ENCODE measurements around the gene PBX3. TPM values are rescaled to one million over a fixed set of nuclear protein-coding genes. Genes with fewer than 3 reads are reported as not detected.

PBX3 gene
- polyA plus RNA-seq, 6 donors from 2014 or later: 7.5 to 15.8 (median 10.1) TPM

GRCh38 chr9:125949703-125950460, 202.7 kb downstream of the PBX3 start:
- Mint-ChIP-seq H3K27me3 (no peaks in the 10 kb centered on the region), H3K36me3 (peaks cover 10 to 15% of the 10 kb centered on the region in 2 donors), H3K4me1 (no peaks in the 10 kb centered on the region), H3K9me3 (peaks cover 5 to 14% (median 8%) of the 10 kb centered on the region in 7 donors), H3K4me3 (no peak overlapping the region), H3K27ac (no peak overlapping the region)
- DNase-seq: no peak
- no peak for ATAC-seq (ENCODE audit: low read depth in 2 of 2)

GRCh38 chr9:125950880-125951471, 203.8 kb downstream of the PBX3 start:
- peaks cover 0 to 6% (median 4%) of the 10 kb centered on the region in 7 donors for H3K9me3 Mint-ChIP-seq
- H3K4me3 Mint-ChIP-seq: no peak overlapping the region
- peaks cover 0 to 5% (median 0%) of the 10 kb centered on the region in 3 donors for H3K4me1 Mint-ChIP-seq
- no peaks in the 10 kb centered on the region for H3K27me3 Mint-ChIP-seq
- ATAC-seq (ENCODE audit: low read depth in 2 of 2) (no peak), DNase-seq (no peak)
- H3K27ac Mint-ChIP-seq: no peak overlapping the region
- peaks cover 4 to 5% of the 10 kb centered on the region in 2 donors for H3K36me3 Mint-ChIP-seq

- no peak for DNase-seq
- no peaks in the 10 kb centered on the region for H3K27me3 Mint-ChIP-seq
- peaks cover 4 to 10% (median 5%) of the 10 kb centered on the region in 3 donors for H3K4me1 Mint-ChIP-seq
- peak overlapping the region in 1 of 6 donors; percentile 32 for H3K27ac Mint-ChIP-seq
- H3K9me3 Mint-ChIP-seq: no peaks in the 10 kb centered on the region
- H3K4me3 Mint-ChIP-seq: no peak overlapping the region
- H3K36me3 Mint-ChIP-seq: peaks cover 0 to 7% of the 10 kb centered on the region in 2 donors
- ATAC-seq (ENCODE audit: low read depth in 2 of 2): no peak
Measured at GRCh38 chr9:125953314-125954019, 206.3 kb downstream of the PBX3 start.

GRCh38 chr9:125956102-125956501, 208.9 kb downstream of the PBX3 start:
- DNase-seq: no peak
- H3K4me3 Mint-ChIP-seq: no peak overlapping the region
- peaks cover 3 to 8% of the 10 kb centered on the region in 2 donors for H3K36me3 Mint-ChIP-seq
- H3K27me3 Mint-ChIP-seq: no peaks in the 10 kb centered on the region
- no peak for ATAC-seq (ENCODE audit: low read depth in 2 of 2)
- H3K4me1 Mint-ChIP-seq: peaks cover 8 to 11% (median 9%) of the 10 kb centered on the region in 3 donors
- H3K27ac Mint-ChIP-seq: no peak overlapping the region
- H3K9me3 Mint-ChIP-seq: no peaks in the 10 kb centered on the region

- Mint-ChIP-seq H3K4me3 (no peak overlapping the region), H3K27me3 (no peaks in the 10 kb centered on the region), H3K4me1 (peaks cover 15 to 27% (median 24%) of the 10 kb centered on the region in 3 donors), H3K9me3 (no peaks in the 10 kb centered on the region), H3K27ac (no peak overlapping the region), H3K36me3 (peaks cover 18 to 19% of the 10 kb centered on the region in 2 donors)
- no peak for ATAC-seq (ENCODE audit: low read depth in 2 of 2)
- DNase-seq: no peak
Measured at GRCh38 chr9:125959315-125959714, 212.1 kb downstream of the PBX3 start.

- Mint-ChIP-seq H3K27me3 (no peaks in the 10 kb centered on the region), H3K4me1 (peaks cover 15 to 29% (median 26%) of the 10 kb centered on the region in 3 donors), H3K27ac (peak overlapping the region in 2 of 6 donors; percentile 5 to 7), H3K4me3 (no peak overlapping the region), H3K9me3 (no peaks in the 10 kb centered on the region), H3K36me3 (peaks cover 21% of the 10 kb centered on the region in 2 donors)
- ATAC-seq (ENCODE audit: low read depth in 2 of 2) (no peak), DNase-seq (no peak)
Measured at GRCh38 chr9:125959951-125960619, 212.9 kb downstream of the PBX3 start.

GRCh38 chr9:125960626-125961025, 213.5 kb downstream of the PBX3 start:
- Mint-ChIP-seq H3K9me3 (no peaks in the 10 kb centered on the region), H3K27ac (no peak overlapping the region), H3K4me3 (no peak overlapping the region), H3K36me3 (peaks cover 26 to 27% of the 10 kb centered on the region in 2 donors), H3K4me1 (peaks cover 15 to 26% (median 25%) of the 10 kb centered on the region in 3 donors), H3K27me3 (no peaks in the 10 kb centered on the region)
- no peak for DNase-seq
- ATAC-seq (ENCODE audit: low read depth in 2 of 2): no peak

- H3K4me3 Mint-ChIP-seq: no peak overlapping the region
- no peaks in the 10 kb centered on the region for H3K9me3 Mint-ChIP-seq
- peaks cover 28 to 29% of the 10 kb centered on the region in 2 donors for H3K36me3 Mint-ChIP-seq
- ATAC-seq (ENCODE audit: low read depth in 2 of 2): no peak
- no peak overlapping the region for H3K27ac Mint-ChIP-seq
- H3K27me3 Mint-ChIP-seq: no peaks in the 10 kb centered on the region
- DNase-seq: no peak
- H3K4me1 Mint-ChIP-seq: peaks cover 15 to 26% (median 25%) of the 10 kb centered on the region in 3 donors
Measured at GRCh38 chr9:125961072-125961471, 213.9 kb downstream of the PBX3 start.

- Mint-ChIP-seq H3K4me1 (peaks cover 10 to 26% (median 23%) of the 10 kb centered on the region in 3 donors), H3K36me3 (peaks cover 21 to 41% of the 10 kb centered on the region in 2 donors), H3K4me3 (peak overlapping the region in 4 of 8 donors; percentile 38 to 77 (median 52)), H3K27ac (peak overlapping the region in 5 of 6 donors; percentile 18 to 74 (median 30)), H3K27me3 (no peaks in the 10 kb centered on the region), H3K9me3 (no peaks in the 10 kb centered on the region)
- ATAC-seq (ENCODE audit: low read depth in 2 of 2): no peak
- DNase-seq: no peak
Measured at GRCh38 chr9:125963932-125964331, 216.8 kb downstream of the PBX3 start.

- H3K36me3 Mint-ChIP-seq: peaks cover 21 to 41% of the 10 kb centered on the region in 2 donors
- no peaks in the 10 kb centered on the region for H3K27me3 Mint-ChIP-seq
- H3K27ac Mint-ChIP-seq: peak overlapping the region in 3 of 6 donors; percentile 18 to 36 (median 30)
- no peak for DNase-seq
- no peak for ATAC-seq (ENCODE audit: low read depth in 2 of 2)
- H3K9me3 Mint-ChIP-seq: no peaks in the 10 kb centered on the region
- H3K4me1 Mint-ChIP-seq: peaks cover 13 to 34% (median 27%) of the 10 kb centered on the region in 3 donors
- peak overlapping the region in 3 of 8 donors; percentile 40 to 57 (median 53) for H3K4me3 Mint-ChIP-seq
Measured at GRCh38 chr9:125964702-125965225, 217.6 kb downstream of the PBX3 start.

- H3K27ac Mint-ChIP-seq: peak overlapping the region in 1 of 6 donors; percentile 56
- peaks cover 17 to 38% (median 31%) of the 10 kb centered on the region in 3 donors for H3K4me1 Mint-ChIP-seq
- no peaks in the 10 kb centered on the region for H3K9me3 Mint-ChIP-seq
- DNase-seq (no peak), ATAC-seq (ENCODE audit: low read depth in 2 of 2) (no peak)
- H3K27me3 Mint-ChIP-seq: no peaks in the 10 kb centered on the region
- H3K4me3 Mint-ChIP-seq: no peak overlapping the region
- peaks cover 21 to 41% of the 10 kb centered on the region in 2 donors for H3K36me3 Mint-ChIP-seq
Measured at GRCh38 chr9:125965477-125965876, 218.3 kb downstream of the PBX3 start.

- H3K4me1 Mint-ChIP-seq: peaks cover 17 to 38% (median 31%) of the 10 kb centered on the region in 3 donors
- peaks cover 18 to 34% of the 10 kb centered on the region in 2 donors for H3K36me3 Mint-ChIP-seq
- no peaks in the 10 kb centered on the region for H3K27me3 Mint-ChIP-seq
- DNase-seq (no peak), ATAC-seq (ENCODE audit: low read depth in 2 of 2) (no peak)
- H3K27ac Mint-ChIP-seq: peak overlapping the region in 1 of 6 donors; percentile 41
- H3K9me3 Mint-ChIP-seq: no peaks in the 10 kb centered on the region
- H3K4me3 Mint-ChIP-seq: no peak overlapping the region
Measured at GRCh38 chr9:125966466-125966865, 219.3 kb downstream of the PBX3 start.
